HG03103 (cell line): ENCODE results near the gene HPCA.

Experiments used
- ATAC-seq: cut with Tn5 transposase; IDR thresholded peaks from one replicate; pipeline ENCODE4 v1.9.1; 2021; ENCODE audit warnings: low read depth; ENCODE audit not compliant: unreplicated experiment

HPCA gene

GRCh38 chr1:32928285-32928684, 42.0 kb downstream of the HPCA start:
- ATAC-seq: no peak

GRCh38 chr1:32928715-32929114, 42.4 kb downstream of the HPCA start:
- ATAC-seq: no peak

GRCh38 chr1:32929366-32929765, 43.1 kb downstream of the HPCA start:
- no peak for ATAC-seq

- ATAC-seq: no peak
Measured at GRCh38 chr1:32931760-32932159, 45.5 kb downstream of the HPCA start.

GRCh38 chr1:32933742-32934322, 47.5 kb downstream of the HPCA start:
- ATAC-seq: no peak

- no peak for ATAC-seq
Measured at GRCh38 chr1:32934535-32934934, 48.2 kb downstream of the HPCA start.

GRCh38 chr1:32937061-32937460, 50.8 kb downstream of the HPCA start:
- no peak for ATAC-seq

GRCh38 chr1:32939655-32940371, 53.5 kb downstream of the HPCA start:
- ATAC-seq: no peak

- ATAC-seq: no peak
Measured at GRCh38 chr1:32944180-32944579, 57.9 kb downstream of the HPCA start.
